ENCODE results near the gene PPP2R3C.

DNA sequence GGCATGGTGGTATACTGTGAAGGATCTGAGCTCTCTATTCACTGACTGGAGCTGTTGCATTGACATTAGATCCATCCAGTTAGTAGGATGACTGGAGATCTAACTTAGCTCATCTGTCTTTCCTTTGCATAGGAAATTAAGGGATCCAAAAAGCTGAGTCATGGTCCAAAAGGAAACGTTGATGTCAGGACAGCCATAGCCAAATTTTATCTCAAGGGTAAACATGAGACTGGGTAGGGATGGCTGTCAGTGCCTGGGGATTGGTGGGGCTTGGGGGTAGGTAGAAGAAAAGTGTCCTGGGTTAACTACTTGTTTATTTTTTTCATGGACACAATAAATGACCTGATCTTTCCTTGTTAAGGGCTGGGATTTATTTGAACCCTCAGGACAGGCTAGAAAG lies 71.1 kb downstream of the PPP2R3C start:
- TF ChIP-seq, protein P1, sequence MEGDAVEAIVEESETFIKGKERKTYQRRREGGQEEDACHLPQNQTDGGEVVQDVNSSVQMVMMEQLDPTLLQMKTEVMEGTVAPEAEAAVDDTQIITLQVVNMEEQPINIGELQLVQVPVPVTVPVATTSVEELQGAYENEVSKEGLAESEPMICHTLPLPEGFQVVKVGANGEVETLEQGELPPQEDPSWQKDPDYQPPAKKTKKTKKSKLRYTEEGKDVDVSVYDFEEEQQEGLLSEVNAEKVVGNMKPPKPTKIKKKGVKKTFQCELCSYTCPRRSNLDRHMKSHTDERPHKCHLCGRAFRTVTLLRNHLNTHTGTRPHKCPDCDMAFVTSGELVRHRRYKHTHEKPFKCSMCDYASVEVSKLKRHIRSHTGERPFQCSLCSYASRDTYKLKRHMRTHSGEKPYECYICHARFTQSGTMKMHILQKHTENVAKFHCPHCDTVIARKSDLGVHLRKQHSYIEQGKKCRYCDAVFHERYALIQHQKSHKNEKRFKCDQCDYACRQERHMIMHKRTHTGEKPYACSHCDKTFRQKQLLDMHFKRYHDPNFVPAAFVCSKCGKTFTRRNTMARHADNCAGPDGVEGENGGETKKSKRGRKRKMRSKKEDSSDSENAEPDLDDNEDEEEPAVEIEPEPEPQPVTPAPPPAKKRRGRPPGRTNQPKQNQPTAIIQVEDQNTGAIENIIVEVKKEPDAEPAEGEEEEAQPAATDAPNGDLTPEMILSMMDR (conservative IDR thresholded peaks at IDR 0.05; ENCODE audit: low read length) = no peak
- TF ChIP-seq EZH2phosphoT487 (IDR thresholded peaks at IDR 0.05; ENCODE audit: borderline replicate concordance) = no peak

Data from Loucy (cell line).